ENCODE data around the gene OR52N2.
A peak's percentile ranks its signal among the peaks of the same experiment; 100 is the strongest.

The OR52N2 gene

GRCh38 chr11:5808500-5809121 lies at the start of gene OR52N2:
TSS of gene OR52N2 (plus strand) at chr11:5808924. CDS start at chr11:5820336, 11,412 bp downstream.
- intact Hi-C loops (cut with DNase I): no loop called here
- peak; percentile 12 to 88 (median 71) for DNase-seq

GRCh38 chr11:5767056-5767455 lies 41.7 kb upstream of the OR52N2 start:
- intact Hi-C loops (cut with DNase I): no loop called here
- no peak for DNase-seq

GRCh38 chr11:5783255-5783654 lies 25.5 kb upstream of the OR52N2 start, which contains the start of gene OR52N5:
TSS of gene OR52N5 (minus strand) at chr11:5783355. CDS start at chr11:5778634, 4,721 bp downstream.
- intact Hi-C loops (cut with DNase I): no loop called here
- no peak for DNase-seq

- DNase-seq: no peak
- intact Hi-C loops (cut with DNase I): no loop called here
Observed at GRCh38 chr11:5791165-5791564, 17.6 kb upstream of the OR52N2 start, which contains the start of gene OR52N1. TSS of gene OR52N1 (minus strand) at chr11:5791265. CDS start at chr11:5788816, 2,449 bp downstream.

GRCh38 chr11:5796541-5796940 lies 12.2 kb upstream of the OR52N2 start:
- intact Hi-C loops (cut with DNase I): no loop called here
- DNase-seq: no peak

GRCh38 chr11:5803982-5804381 lies 4.7 kb upstream of the OR52N2 start:
- intact Hi-C loops (cut with DNase I): no loop called here
- no peak for DNase-seq

GRCh38 chr11:5807580-5807979 lies 1.1 kb upstream of the OR52N2 start:
- intact Hi-C loops (cut with DNase I): no loop called here
- no peak for DNase-seq

GRCh38 chr11:5809122-5809519 lies 397 bp downstream of the OR52N2 start:
- intact Hi-C loops (cut with DNase I): no loop called here
- no peak for DNase-seq

- intact Hi-C loops (cut with DNase I): no loop called here
- DNase-seq: no peak
Observed at GRCh38 chr11:5809905-5810795, 1.4 kb downstream of the OR52N2 start.

- intact Hi-C loops (cut with DNase I): no loop called here
- DNase-seq: no peak
Observed at GRCh38 chr11:5815534-5815933, 6.8 kb downstream of the OR52N2 start.

- intact Hi-C loops (cut with DNase I): no loop called here
- no peak for DNase-seq
Observed at GRCh38 chr11:5818245-5818886, 9.6 kb downstream of the OR52N2 start.

GRCh38 chr11:5831196-5831829 lies 22.6 kb downstream of the OR52N2 start:
- no peak for DNase-seq
- intact Hi-C loops (cut with DNase I): no loop called here

GRCh38 chr11:5833446-5833845 lies 24.7 kb downstream of the OR52N2 start:
- DNase-seq: no peak
- intact Hi-C loops (cut with DNase I): no loop called here

GRCh38 chr11:5837695-5838094 lies 29.0 kb downstream of the OR52N2 start:
- intact Hi-C loops (cut with DNase I): no loop called here
- no peak for DNase-seq

- intact Hi-C loops (cut with DNase I): no loop called here
- DNase-seq: no peak
Observed at GRCh38 chr11:5841797-5842196, 33.1 kb downstream of the OR52N2 start, which contains the start of gene OR52E6. TSS of gene OR52E6 (minus strand) at chr11:5841897. CDS start at chr11:5841897, 0 bp downstream.

GRCh38 chr11:5846701-5847100 lies 38.0 kb downstream of the OR52N2 start:
- no peak for DNase-seq
- intact Hi-C loops (cut with DNase I): no loop called here

- no peak for DNase-seq
- intact Hi-C loops (cut with DNase I): no loop called here
Observed at GRCh38 chr11:5847711-5848110, 39.0 kb downstream of the OR52N2 start.

GRCh38 chr11:5851002-5851401 lies 42.3 kb downstream of the OR52N2 start:
- intact Hi-C loops (cut with DNase I): no loop called here
- DNase-seq: no peak

- intact Hi-C loops (cut with DNase I): no loop called here
- no peak for DNase-seq
Observed at GRCh38 chr11:5857590-5857989, 48.9 kb downstream of the OR52N2 start, which contains the start of gene OR52E8. TSS of gene OR52E8 (minus strand) at chr11:5857690. CDS start at chr11:5857690, 0 bp downstream.

Data from head of caudate nucleus (tissue), 42 donors.